Right atrium auricular region (tissue), 2 donors: ENCODE data around the gene SESN1. TPM values are rescaled to one million over a fixed set of nuclear protein-coding genes. Genes with fewer than 3 reads are reported as not detected.
"Not testable (repeated sequence)": the region's sequence is repeated elsewhere in the genome, so short reads cannot be mapped to it uniquely, and the experiment has no call there.

Experiments used
- DNase-seq: peaks from one replicate; pipeline ENCODE4 v3.0.0-alpha.2; 2019; ENCODE audit warnings: low spot score
- H3K27ac ChIP-seq, 2 donors: fragments of 200-600 bp; sonication (generic); 1 replicate in 1 of 2; 2 replicates in 1 of 2; pipeline ENCODE4 v1.5.1; 2016 to 2019
- H3K27me3 ChIP-seq, 2 donors: fragments of 200-600 bp; sonication (generic); one replicate each; pipeline versions ENCODE4 v1.5.1 to v1.6.0; 2017 to 2019
- H3K36me3 ChIP-seq: fragments of 200-600 bp; sonication (generic); one replicate; pipeline ENCODE4 v1.5.1; 2016
- H3K4me1 ChIP-seq, 2 donors: fragments of 200-600 bp; sonication (generic); one replicate each; pipeline versions ENCODE4 v1.5.1 to v1.6.0; 2017 to 2019
- H3K4me3 ChIP-seq, 2 donors: fragments of 200-600 bp; sonication (generic); 1 replicate in 1 of 2; 2 replicates in 1 of 2; pipeline ENCODE4 v1.5.1; 2017 to 2019; ENCODE audit warnings: mild to moderate bottlenecking in 1 of 2, moderate library complexity in 1 of 2
- H3K9me3 ChIP-seq, 2 donors: fragments of 200-600 bp; sonication (generic); one replicate each; pipeline ENCODE4 v1.5.1; 2019
- CTCF ChIP-seq, 2 donors: fragments of 200-600 bp; sonication (generic); IDR thresholded peaks; one replicate each; pipeline ENCODE4 v1.5.1; 2019; ENCODE audit warnings: antibody characterized with exemption in 2 of 2
- total RNA-seq, 2 donors: library from RNA; depleted of rRNA; stranded (reverse); fragments of >200 nt; gene quantifications; one replicate each; pipeline ENCODE4 v1.1.0, GENCODE V29; 2016

Gene SESN1
- total RNA-seq, 2 donors from 2014 or later: 35.1 to 55.7 TPM

GRCh38 chr6:109092074-109092473 is 2.6 kb downstream of the SESN1 start:
- no peak for TF ChIP-seq CTCF (IDR thresholded peaks at IDR 0.05)
- H3K4me3 ChIP-seq: peak overlapping the region; percentile 66 to 68
- H3K27ac ChIP-seq: peak overlapping the region; percentile 98
- no peaks in the 10 kb centered on the region for H3K36me3 ChIP-seq
- H3K9me3 ChIP-seq: no peaks in the 10 kb centered on the region
- no peaks in the 10 kb centered on the region for H3K27me3 ChIP-seq
- H3K4me1 ChIP-seq: peaks cover 0 to 43% of the 10 kb centered on the region in 2 donors
- DNase-seq: no peak

DNA sequence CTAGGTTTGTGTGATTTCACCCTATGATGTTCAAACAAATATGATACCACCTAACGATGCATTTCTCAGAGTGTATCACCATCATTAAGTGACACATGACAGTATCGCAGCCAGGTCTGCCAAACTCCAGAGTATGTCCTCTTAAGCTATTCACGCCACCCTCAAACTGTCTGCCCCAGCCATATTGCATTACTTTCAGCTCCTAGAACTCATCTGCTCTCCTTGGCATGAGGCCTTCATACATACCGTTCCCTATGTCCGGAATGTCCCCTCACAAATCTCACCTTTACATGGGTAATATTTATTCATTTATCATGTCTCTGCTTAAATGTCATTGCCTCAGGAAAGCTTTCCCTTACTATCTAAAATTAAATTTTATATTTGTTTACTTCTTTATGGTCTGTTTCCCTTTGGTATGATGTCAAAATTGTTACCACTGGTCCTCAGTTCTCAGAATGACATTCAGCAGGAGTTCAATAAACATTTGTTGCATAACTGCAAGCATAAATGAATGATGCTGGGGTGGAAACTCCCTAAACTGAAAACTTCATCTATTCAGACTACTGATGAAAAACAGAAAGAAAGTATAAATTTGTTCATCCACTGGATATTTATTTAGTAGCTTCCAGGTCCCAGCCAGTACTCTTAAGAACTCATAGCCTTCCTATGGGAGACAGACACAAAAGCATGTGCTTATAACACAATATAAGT is 3.2 kb downstream of the SESN1 start:
- DNase-seq: no peak
- H3K27ac ChIP-seq: peak overlapping the region; percentile 98
- no peaks in the 10 kb centered on the region for H3K27me3 ChIP-seq
- H3K36me3 ChIP-seq: no peaks in the 10 kb centered on the region
- no peaks in the 10 kb centered on the region for H3K9me3 ChIP-seq
- peak overlapping the region; percentile 66 to 68 for H3K4me3 ChIP-seq
- TF ChIP-seq CTCF (IDR thresholded peaks at IDR 0.05): no peak
- H3K4me1 ChIP-seq: peaks cover 0 to 42% of the 10 kb centered on the region in 2 donors

GRCh38 chr6:109088995-109089394 is 5.7 kb downstream of the SESN1 start:
- H3K27ac ChIP-seq: peak overlapping the region in 1 of 2 donors; percentile 98
- H3K4me1 ChIP-seq: peaks cover 0 to 41% of the 10 kb centered on the region in 2 donors
- no peaks in the 10 kb centered on the region for H3K9me3 ChIP-seq
- no peak overlapping the region for H3K4me3 ChIP-seq
- DNase-seq: no peak
- no peaks in the 10 kb centered on the region for H3K27me3 ChIP-seq
- peaks cover 13% of the 10 kb centered on the region for H3K36me3 ChIP-seq
- TF ChIP-seq CTCF (IDR thresholded peaks at IDR 0.05): no peak

DNA sequence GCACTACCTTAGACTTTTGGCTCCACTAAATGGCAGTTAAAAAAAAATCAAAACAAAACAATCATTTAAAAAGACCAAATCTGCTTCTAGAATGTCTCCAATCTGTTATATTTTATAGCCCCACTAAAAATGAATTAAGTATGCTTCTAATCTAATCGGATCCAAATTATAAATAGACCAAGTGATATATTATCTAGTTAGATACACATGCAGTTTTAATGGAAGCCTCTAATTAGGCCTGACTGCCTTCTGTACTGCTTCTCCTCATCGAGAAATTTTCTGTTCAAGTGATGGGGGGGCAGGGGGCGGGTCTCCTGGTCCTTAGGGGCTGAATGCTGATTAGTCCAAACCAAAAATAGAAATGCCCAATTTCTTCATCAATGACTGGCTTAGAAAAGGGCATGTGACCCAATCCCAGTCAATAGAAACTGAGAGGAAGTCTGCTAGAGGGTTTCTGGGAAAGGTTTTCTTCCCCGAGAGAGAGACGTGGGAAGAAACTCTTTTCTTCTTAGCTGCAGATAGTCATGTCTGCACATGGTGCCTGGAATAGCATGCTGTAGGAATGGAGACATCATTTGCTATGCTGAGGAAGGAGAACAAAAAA is 6.9 kb downstream of the SESN1 start:
- Histone ChIP-seq H3K27ac (peak overlapping the region; percentile 0 to 98), H3K27me3 (no peaks in the 10 kb centered on the region), H3K4me1 (peaks cover 0 to 43% of the 10 kb centered on the region in 2 donors), H3K36me3 (peaks cover 13% of the 10 kb centered on the region), H3K9me3 (no peaks in the 10 kb centered on the region), H3K4me3 (no peak overlapping the region)
- TF ChIP-seq CTCF (IDR thresholded peaks at IDR 0.05): no peak
- DNase-seq: no peak

DNA sequence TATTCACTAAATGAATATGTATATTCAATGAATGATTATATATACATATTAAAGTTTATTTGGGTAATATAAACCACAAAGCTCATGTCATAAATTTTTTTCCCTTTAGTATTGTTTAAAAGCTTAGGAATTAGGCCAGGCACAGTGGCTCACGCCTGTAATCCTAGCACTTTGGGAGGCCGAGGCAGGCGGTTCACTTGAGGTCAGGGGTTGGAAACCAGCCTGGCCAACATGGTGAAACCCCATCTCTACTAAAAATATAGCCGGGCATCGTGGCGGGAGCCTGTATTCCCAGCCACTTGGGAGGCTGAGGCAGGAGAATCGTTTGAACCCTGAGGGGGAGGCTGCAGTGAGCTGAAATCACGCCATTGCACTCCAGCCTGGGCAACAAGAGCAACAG is 10.5 kb downstream of the SESN1 start:
- peaks cover 13% of the 10 kb centered on the region for H3K36me3 ChIP-seq
- H3K4me1 ChIP-seq: peaks cover 0 to 53% of the 10 kb centered on the region in 2 donors
- DNase-seq, H3K9me3 ChIP-seq, H3K27me3 ChIP-seq, H3K4me3 ChIP-seq: not testable (repeated sequence)
- peak overlapping the region; percentile 47 to 84 for H3K27ac ChIP-seq

GRCh38 chr6:109083657-109084056 is 11.0 kb downstream of the SESN1 start:
- Histone ChIP-seq H3K4me1 (peaks cover 0 to 52% of the 10 kb centered on the region in 2 donors), H3K36me3 (peaks cover 13% of the 10 kb centered on the region), H3K27me3 (no peaks in the 10 kb centered on the region), H3K27ac (peak overlapping the region; percentile 47 to 84), H3K4me3 (no peak overlapping the region), H3K9me3 (no peaks in the 10 kb centered on the region)
- no peak for DNase-seq
- TF ChIP-seq CTCF (IDR thresholded peaks at IDR 0.05): no peak
